Spleen (tissue), 11 donors: ENCODE results near the gene TICRR. TPM values are rescaled to one million over a fixed set of nuclear protein-coding genes. Genes with fewer than 3 reads are reported as not detected.
A peak's percentile ranks its signal among the peaks of the same experiment; 100 is the strongest.

Source experiments
- DNase-seq: peaks from one replicate; pipeline ENCODE4 v3.0.0-alpha.2; 2020
- H3K27ac ChIP-seq, 8 donors: fragments of 200-600 bp; sonication (generic) in 7 of 8; 1 replicate in 4 of 8; 2 replicates in 4 of 8; pipeline versions ENCODE4 v1.5.0 to v1.8.0; 2016 to 2021; ENCODE audit warnings: inconsistent platforms in 4 of 8, mild to moderate bottlenecking in 4 of 8, moderate library complexity in 1 of 8
- H3K27me3 ChIP-seq, 7 donors: fragments of 200-600 bp; sonication (generic) in 6 of 7; replicated peaks in 1 of 7; 1 replicate in 4 of 7; 2 replicates in 3 of 7; pipeline versions ENCODE4 v1.5.0 to v1.8.0; 2016 to 2021; ENCODE audit warnings: inconsistent platforms in 3 of 7, mild to moderate bottlenecking in 1 of 7
- H3K36me3 ChIP-seq, 6 donors: fragments of 200-600 bp; sonication (generic) in 5 of 6; 1 replicate in 4 of 6; 2 replicates in 2 of 6; pipeline versions ENCODE4 v1.5.0 to v1.8.0; 2016 to 2021; ENCODE audit warnings: inconsistent platforms in 2 of 6
- H3K4me1 ChIP-seq, 6 donors: fragments of 200-600 bp; sonication (generic) in 5 of 6; 1 replicate in 3 of 6; 2 replicates in 3 of 6; pipeline versions ENCODE4 v1.5.0 to v1.8.0; 2016 to 2021; ENCODE audit warnings: inconsistent platforms in 3 of 6
- H3K4me3 ChIP-seq, 8 donors: fragments of 200-600 bp; sonication (generic) in 7 of 8; 1 replicate in 4 of 8; 2 replicates in 4 of 8; pipeline versions ENCODE4 v1.5.0 to v1.8.0; 2016 to 2021; ENCODE audit warnings: inconsistent platforms in 4 of 8, mild to moderate bottlenecking in 4 of 8, moderate library complexity in 2 of 8
- H3K9me3 ChIP-seq, 8 donors: fragments of 200-600 bp; sonication (generic) in 7 of 8; 1 replicate in 4 of 8; 2 replicates in 4 of 8; pipeline versions ENCODE4 v1.5.0 to v1.8.0; 2016 to 2021; ENCODE audit warnings: inconsistent platforms in 4 of 8
- POLR2A ChIP-seq, 3 donors: fragments of 450-650 bp; IDR thresholded peaks; one replicate each; pipeline ENCODE4 v1.5.1; 2017; ENCODE audit warnings: antibody characterized with exemption in 3 of 3, mild to moderate bottlenecking in 1 of 3
- POLR2AphosphoS5 ChIP-seq, 3 donors: sonication (generic); formaldehyde crosslinking; IDR thresholded peaks; one replicate each; pipeline ENCODE4 v1.5.1; 2017; ENCODE audit warnings: antibody characterized with exemption in 3 of 3
- WGBS, 5 donors: extraction: QIAGEN DNeasy Blood & Tissue Kit in 3 of 5; methylation state at CpG; one replicate each; pipeline versions ENCODE4 v1.1.5 to v1.1.7; 2013 to 2018; 5-methylcytosine and 5-hydroxymethylcytosine counted together
- intact Hi-C: fragments of 100-400 bp; cut with DNase I; formaldehyde crosslinking; loops from one replicate; pipeline ENCODE4 v1.15.0; 2023; ENCODE audit warnings: low total_unique reads
- polyA plus RNA-seq, 3 donors: library from polyadenylated mRNA; stranded (reverse); fragments of 200-250 nt; gene quantifications; one replicate each; pipeline ENCODE4 v1.2.1, GENCODE V29; 2013
- total RNA-seq, 7 donors: library from RNA; depleted of rRNA in 3 of 7; stranded (reverse); fragments of >200 nt in 3 of 7; fragmentation: NEBNext Ultra II Directional in 4 of 7; extraction: Animal tissue kit (Norgen Biotek cat#: 25700) in 4 of 7; gene quantifications; one replicate each; pipeline versions ENCODE4 v1.1.0 to v1.2.1, GENCODE V29; 2016 to 2021
- TF ChIP-seq, protein P1 (sequence below), 11 experiments: fragments of 200-600 bp in 7 of 11; fragments of 450-650 bp in 4 of 11; sonication (generic) in 4 of 11; IDR thresholded peaks in 8 of 11; conservative IDR thresholded peaks in 3 of 11; 1 replicate in 7 of 11; 2 replicates in 4 of 11; pipeline versions ENCODE4 v1.4.0 to v1.8.0; 2016 to 2021; ENCODE audit warnings: antibody characterized with exemption in 11 of 11, inconsistent platforms in 4 of 11, mild to moderate bottlenecking in 1 of 11
- donor health status: healthy with polysubstance abuse.
- donor health status: DM: no; HTN: no; CAD: no; lungs with moderate emphysema.
- donor health status: DM: no; HTN: no; CAD: no.
- donor health status: Bipolar disorder and iron deficiency.
- donor health status: healthy.
- donor health status: DM: no; HTN: no; CAD: no.
- donor health status: DM: yes; HTN: yes; CAD: no.

TICRR gene
- total and polyA plus RNA-seq, 10 donors = 0.22 to 3.0 (median 1.00) TPM

DNA sequence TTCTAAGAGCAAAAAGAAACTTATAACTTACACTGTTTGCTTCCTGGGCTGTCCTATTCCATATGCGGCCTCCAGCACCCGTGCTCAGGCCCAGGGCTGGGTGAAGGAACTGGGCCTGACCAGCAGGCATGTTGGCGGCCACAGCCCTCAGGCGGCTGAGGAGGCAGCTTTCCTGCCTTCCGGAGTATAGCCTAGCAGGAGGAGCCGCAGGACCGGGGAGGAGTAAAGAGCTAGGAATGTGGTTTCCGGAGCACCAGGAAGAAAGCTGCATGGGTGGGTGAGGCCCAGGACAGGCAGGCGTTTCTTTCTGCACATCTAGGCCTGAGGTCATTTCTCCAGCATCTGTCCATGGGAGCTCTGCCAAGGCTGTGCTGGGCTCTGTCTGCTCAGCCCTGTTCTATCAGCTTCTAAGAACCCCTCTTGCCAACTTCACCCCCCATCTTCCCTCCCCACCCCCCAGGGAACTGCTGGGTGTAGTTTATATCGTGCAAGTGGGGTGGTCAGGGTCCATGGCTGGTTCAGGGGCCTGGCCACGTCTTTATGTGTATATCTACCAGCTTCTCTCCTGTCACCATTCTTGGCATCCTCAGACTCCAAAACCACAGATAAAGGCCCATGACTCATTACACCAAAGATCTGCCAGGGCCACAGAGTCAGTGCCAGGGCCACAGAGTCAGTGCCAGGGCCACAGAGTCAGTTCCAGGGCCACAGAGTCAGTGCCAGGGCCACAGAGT lies 87.8 kb downstream of the TICRR start:
- TF ChIP-seq POLR2AphosphoS5 (IDR thresholded peaks at IDR 0.05) (peak; percentile 40 to 64 (median 58)), POLR2A (IDR thresholded peaks at IDR 0.05) (no peak)
- TF ChIP-seq, protein P1, sequence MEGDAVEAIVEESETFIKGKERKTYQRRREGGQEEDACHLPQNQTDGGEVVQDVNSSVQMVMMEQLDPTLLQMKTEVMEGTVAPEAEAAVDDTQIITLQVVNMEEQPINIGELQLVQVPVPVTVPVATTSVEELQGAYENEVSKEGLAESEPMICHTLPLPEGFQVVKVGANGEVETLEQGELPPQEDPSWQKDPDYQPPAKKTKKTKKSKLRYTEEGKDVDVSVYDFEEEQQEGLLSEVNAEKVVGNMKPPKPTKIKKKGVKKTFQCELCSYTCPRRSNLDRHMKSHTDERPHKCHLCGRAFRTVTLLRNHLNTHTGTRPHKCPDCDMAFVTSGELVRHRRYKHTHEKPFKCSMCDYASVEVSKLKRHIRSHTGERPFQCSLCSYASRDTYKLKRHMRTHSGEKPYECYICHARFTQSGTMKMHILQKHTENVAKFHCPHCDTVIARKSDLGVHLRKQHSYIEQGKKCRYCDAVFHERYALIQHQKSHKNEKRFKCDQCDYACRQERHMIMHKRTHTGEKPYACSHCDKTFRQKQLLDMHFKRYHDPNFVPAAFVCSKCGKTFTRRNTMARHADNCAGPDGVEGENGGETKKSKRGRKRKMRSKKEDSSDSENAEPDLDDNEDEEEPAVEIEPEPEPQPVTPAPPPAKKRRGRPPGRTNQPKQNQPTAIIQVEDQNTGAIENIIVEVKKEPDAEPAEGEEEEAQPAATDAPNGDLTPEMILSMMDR (IDR thresholded peaks at IDR 0.05 in 8 of 11, conservative IDR thresholded peaks at IDR 0.05 in 3 of 11) = no peak
- peak overlapping the region in 7 of 8 donors; percentile 41 to 68 (median 54) for H3K27ac ChIP-seq
- H3K4me1 ChIP-seq = peaks cover 0 to 18% (median 12%) of the 10 kb centered on the region in 6 donors
- no peaks in the 10 kb centered on the region for H3K9me3 ChIP-seq
- H3K36me3 ChIP-seq = no peaks in the 10 kb centered on the region
- H3K4me3 ChIP-seq = no peak overlapping the region
- 34 to 55% (median 39%) methylated on average over 9 to 11 of the region's 11 CpGs for WGBS, 5 donors
- peak; percentile 77 for DNase-seq
- intact Hi-C loops = no loop called here
- peaks cover 0 to 40% (median 5%) of the 10 kb centered on the region in 7 donors for H3K27me3 ChIP-seq

DNA sequence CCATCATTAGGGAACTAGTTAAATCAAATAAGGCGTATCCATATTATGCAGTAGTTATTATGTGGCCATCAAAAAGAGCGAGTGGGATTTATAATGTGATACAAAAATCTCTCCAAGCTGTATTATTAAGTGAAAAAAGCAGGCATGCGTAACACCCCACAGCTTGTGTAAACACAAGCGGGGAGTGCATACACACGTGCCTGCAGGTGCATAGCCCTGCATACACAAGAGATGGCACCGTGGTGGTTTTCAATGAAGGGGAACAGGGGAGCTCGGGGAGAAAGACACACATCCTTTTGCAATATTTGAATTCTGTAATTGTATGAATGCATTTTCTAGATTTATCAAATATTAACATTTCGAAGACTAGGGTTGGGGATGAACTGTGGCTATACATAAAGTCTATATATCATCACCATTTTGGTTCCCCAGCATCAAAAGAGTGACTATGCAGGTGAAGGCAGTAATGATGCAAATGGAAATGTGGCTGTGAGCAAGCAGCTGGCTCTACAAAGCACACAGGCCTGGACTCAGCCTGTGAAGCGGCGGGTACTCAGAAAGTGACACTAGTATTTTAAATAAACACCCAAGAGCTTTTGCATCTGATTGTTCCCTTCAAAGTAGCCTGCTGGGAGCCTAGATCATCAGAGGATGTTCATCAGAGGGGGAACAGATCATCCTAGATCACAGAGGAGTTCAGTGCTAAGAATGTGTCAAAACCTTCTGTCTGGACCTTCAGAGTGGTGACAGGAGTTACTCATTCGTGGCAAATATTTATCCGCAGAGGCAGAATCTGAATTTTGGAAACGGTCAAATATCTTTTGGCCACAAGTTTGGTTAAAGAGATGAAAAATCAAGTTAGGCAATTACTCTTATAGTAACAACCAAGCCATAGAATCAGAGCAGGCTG lies 89.4 kb downstream of the TICRR start:
- no peaks in the 10 kb centered on the region for H3K36me3 ChIP-seq
- H3K27me3 ChIP-seq = peaks cover 0 to 40% (median 5%) of the 10 kb centered on the region in 7 donors
- H3K9me3 ChIP-seq = no peaks in the 10 kb centered on the region
- H3K4me3 ChIP-seq = peak overlapping the region in 2 of 8 donors; percentile 43 to 67
- intact Hi-C loops = no loop called here
- H3K27ac ChIP-seq = peak overlapping the region in 7 of 8 donors; percentile 29 to 81 (median 77)
- peaks cover 0 to 18% (median 12%) of the 10 kb centered on the region in 6 donors for H3K4me1 ChIP-seq
- 84 to 90% (median 90%) methylated on average over 13 of the region's 13 CpGs for WGBS, 5 donors
- no peak for DNase-seq
- TF ChIP-seq POLR2A (IDR thresholded peaks at IDR 0.05) = no peak
- TF ChIP-seq POLR2AphosphoS5 (IDR thresholded peaks at IDR 0.05) = no peak
- TF ChIP-seq, protein P1 (IDR thresholded peaks at IDR 0.05 in 8 of 11, conservative IDR thresholded peaks at IDR 0.05 in 3 of 11) = no peak

DNA sequence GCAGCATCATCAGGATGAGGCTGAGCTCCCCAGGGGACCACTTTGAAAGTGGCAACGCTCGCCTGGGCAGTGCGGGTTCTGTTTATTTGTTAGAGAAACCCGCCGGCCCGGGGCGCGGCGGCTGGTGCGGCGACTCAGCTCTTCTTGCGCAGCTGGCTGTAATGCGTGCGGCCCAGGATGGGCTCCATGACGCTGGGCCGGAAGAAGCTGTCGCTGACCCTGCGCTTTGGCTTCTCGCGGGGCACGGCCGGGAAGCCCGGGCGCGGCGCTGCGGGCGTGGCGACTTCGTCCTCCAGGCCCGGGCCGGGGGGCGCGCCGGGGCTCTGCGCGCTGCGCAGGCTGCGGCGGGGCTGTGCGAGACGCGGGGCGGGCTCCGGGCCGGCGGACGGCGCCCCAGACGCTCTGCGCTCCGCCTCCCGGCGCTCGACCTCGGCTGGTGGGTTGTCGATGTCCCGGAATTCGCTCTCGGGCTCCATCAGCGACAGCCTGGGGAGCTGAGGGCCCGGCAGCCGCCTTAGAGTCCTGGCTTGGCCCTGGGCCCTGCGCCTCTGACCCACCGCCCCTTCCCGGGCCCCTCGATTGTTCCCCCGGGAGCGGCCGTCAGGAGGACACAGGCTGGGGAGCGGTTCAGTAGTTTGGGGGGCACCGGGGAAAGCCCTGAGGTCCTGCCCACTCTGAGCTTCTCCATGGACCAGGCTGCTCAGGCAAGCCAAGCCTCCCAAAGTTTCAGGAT lies 90.3 kb downstream of the TICRR start:
- Histone ChIP-seq H3K36me3 (no peaks in the 10 kb centered on the region), H3K4me3 (peak overlapping the region; percentile 19 to 67 (median 30)), H3K27ac (peak overlapping the region; percentile 42 to 81 (median 76)), H3K4me1 (peaks cover 0 to 18% (median 12%) of the 10 kb centered on the region in 6 donors), H3K27me3 (peaks cover 0 to 38% (median 5%) of the 10 kb centered on the region in 7 donors), H3K9me3 (no peaks in the 10 kb centered on the region)
- DNase-seq = peak; percentile 84
- intact Hi-C loops = no loop called here
- TF ChIP-seq POLR2AphosphoS5 (IDR thresholded peaks at IDR 0.05) (peak; percentile 40 to 78 (median 68)), POLR2A (IDR thresholded peaks at IDR 0.05) (no peak)
- 0 to 7% (median 3%) methylated on average over 12 to 72 of the region's 72 CpGs for WGBS, 5 donors

DNA sequence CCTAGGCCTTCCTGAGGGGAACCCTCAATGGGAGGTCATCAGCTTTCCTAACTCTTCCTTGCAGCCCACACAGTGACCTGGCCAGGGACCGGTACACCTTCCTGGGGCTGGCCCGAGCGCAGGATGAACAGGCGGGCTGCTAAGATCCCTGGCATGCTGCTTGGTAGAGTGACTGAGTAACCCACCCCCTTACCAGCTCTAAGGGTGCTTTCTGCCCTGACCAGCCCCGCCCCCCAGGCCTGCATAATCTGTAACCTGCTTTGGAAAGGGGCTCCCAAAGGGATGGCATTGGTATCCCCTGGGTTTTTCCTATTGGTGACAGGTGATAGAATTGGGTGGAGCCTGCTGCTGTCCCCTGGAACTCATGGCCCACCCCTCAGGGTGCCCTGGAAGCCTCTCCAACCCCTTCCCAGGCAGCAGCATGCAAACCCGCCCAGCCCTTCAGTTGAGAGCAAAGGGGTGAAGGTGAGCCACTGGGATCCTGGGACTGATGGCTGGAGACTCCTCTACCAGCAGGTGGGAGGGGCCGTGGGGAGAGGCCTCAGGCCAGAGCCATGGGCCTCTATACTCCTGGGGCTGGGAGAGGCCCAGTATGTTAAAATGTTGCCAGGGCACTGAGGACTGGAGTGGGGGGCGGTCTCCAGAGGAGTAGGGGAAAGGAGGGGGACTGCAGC lies 91.1 kb downstream of the TICRR start:
- TF ChIP-seq POLR2AphosphoS5 (IDR thresholded peaks at IDR 0.05) (no peak), POLR2A (IDR thresholded peaks at IDR 0.05) (no peak)
- TF ChIP-seq, protein P1 (IDR thresholded peaks at IDR 0.05 in 8 of 11, conservative IDR thresholded peaks at IDR 0.05 in 3 of 11) = no peak
- DNase-seq = no peak
- WGBS, 5 donors = 91 to 98% (median 94%) methylated on average over 7 to 8 of the region's 8 CpGs
- no peaks in the 10 kb centered on the region for H3K36me3 ChIP-seq
- H3K4me1 ChIP-seq = peaks cover 0 to 18% (median 12%) of the 10 kb centered on the region in 6 donors
- peak overlapping the region in 5 of 8 donors; percentile 19 to 67 (median 40) for H3K4me3 ChIP-seq
- H3K9me3 ChIP-seq = no peaks in the 10 kb centered on the region
- intact Hi-C loops = no loop called here
- peaks cover 0 to 34% (median 5%) of the 10 kb centered on the region in 7 donors for H3K27me3 ChIP-seq
- peak overlapping the region; percentile 42 to 81 (median 76) for H3K27ac ChIP-seq
